Neural cell (in vitro differentiated cells): ENCODE measurements around the gene PYGL.

Experiments
- POLR2AphosphoS5 ChIP-seq: IDR thresholded peaks from 2 replicates; pipeline ENCODE4 v1.6.1; 2012
- TAF1 ChIP-seq: IDR thresholded peaks from 2 replicates; pipeline ENCODE4 v1.6.1; 2012; ENCODE audit warnings: low read depth
- TF ChIP-seq, protein P1 (sequence below): fragments of 450-650 bp; IDR thresholded peaks from 2 replicates; pipeline ENCODE4 v1.5.1; 2014; ENCODE audit warnings: antibody characterized with exemption, mild to moderate bottlenecking, moderate library complexity; ENCODE audit not compliant: poor library complexity, severe bottlenecking

DNA sequence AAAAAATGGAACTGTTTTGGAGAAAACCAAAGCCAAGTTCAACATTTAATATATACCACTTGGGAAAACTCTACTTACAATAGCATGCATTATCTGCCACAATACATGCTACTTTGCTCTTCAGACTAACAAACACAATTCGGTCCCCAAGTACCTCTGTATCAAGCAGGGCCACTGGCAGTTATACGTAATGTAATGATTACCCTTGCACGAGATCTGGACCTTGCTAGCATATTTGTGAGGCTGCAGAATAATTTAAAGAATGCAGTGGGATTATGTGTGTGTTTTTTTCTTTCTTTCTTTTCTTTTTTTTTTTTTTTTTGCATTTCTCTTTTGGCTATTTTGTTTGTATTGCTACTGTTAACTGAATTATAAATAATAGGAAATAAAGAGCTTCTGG lies 22.8 kb upstream of the PYGL start:
- TF ChIP-seq, protein P1, sequence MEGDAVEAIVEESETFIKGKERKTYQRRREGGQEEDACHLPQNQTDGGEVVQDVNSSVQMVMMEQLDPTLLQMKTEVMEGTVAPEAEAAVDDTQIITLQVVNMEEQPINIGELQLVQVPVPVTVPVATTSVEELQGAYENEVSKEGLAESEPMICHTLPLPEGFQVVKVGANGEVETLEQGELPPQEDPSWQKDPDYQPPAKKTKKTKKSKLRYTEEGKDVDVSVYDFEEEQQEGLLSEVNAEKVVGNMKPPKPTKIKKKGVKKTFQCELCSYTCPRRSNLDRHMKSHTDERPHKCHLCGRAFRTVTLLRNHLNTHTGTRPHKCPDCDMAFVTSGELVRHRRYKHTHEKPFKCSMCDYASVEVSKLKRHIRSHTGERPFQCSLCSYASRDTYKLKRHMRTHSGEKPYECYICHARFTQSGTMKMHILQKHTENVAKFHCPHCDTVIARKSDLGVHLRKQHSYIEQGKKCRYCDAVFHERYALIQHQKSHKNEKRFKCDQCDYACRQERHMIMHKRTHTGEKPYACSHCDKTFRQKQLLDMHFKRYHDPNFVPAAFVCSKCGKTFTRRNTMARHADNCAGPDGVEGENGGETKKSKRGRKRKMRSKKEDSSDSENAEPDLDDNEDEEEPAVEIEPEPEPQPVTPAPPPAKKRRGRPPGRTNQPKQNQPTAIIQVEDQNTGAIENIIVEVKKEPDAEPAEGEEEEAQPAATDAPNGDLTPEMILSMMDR = no peak
- TF ChIP-seq TAF1 (no peak), POLR2AphosphoS5 (no peak)
